Activated CD8-positive, alpha-beta T cell treated with anti-CD3 and anti-CD28 coated beads, Interleukin-2, amount 10 ng/mL, durations not matched to agents 7 days and 5 days (primary cell): ENCODE data around the gene TFG. TPM values are rescaled to one million over a fixed set of nuclear protein-coding genes. Genes with fewer than 3 reads are reported as not detected.

Source experiments
- ATAC-seq: fragments of 150-1000 bp; cut with Tn5 transposase; one replicate; pipeline ENCODE4 v1.10.0; 2021; ENCODE audit warnings: moderate library complexity
- CTCF ChIA-PET: fragments of 350-600 bp; sonication (Branson Sonifier 250); formaldehyde crosslinking; loops from one replicate; lab custom pipeline; 2021; ENCODE audit warnings: antibody characterized with exemption; lab: Charles Lee
- POLR2A ChIA-PET: fragments of 350-600 bp; sonication (Branson Sonifier 250); formaldehyde crosslinking; loops from one replicate; lab custom pipeline; 2021; ENCODE audit warnings: antibody characterized with exemption; lab: Charles Lee
- DNase-seq: peaks from one replicate; pipeline ENCODE4 v3.0.0-alpha.2; 2020
- H3K27ac Mint-ChIP-seq: one replicate; pipeline ENCODE4 v1.8.0; 2021; ENCODE audit warnings: mild to moderate bottlenecking, mixed read lengths
- H3K27me3 Mint-ChIP-seq: one replicate; pipeline ENCODE4 v1.8.0; 2021; ENCODE audit warnings: low read depth, mixed read lengths
- H3K36me3 Mint-ChIP-seq: one replicate; pipeline ENCODE4 v1.8.0; 2021; ENCODE audit warnings: low read depth, mixed read lengths
- H3K4me1 Mint-ChIP-seq: one replicate; pipeline ENCODE4 v1.8.0; 2021; ENCODE audit warnings: low read depth, mixed read lengths
- H3K4me3 Mint-ChIP-seq: one replicate; pipeline ENCODE4 v1.8.0; 2021; ENCODE audit warnings: mild to moderate bottlenecking, mixed read lengths
- H3K9me3 Mint-ChIP-seq: one replicate; pipeline ENCODE4 v1.8.0; 2022; ENCODE audit warnings: mixed read lengths; ENCODE audit not compliant: insufficient read depth
- total RNA-seq, 2 experiments: library from RNA; stranded (reverse); gene quantifications; one replicate each; pipeline ENCODE4 v1.2.3, GENCODE V29; 2021

TFG gene
- total RNA-seq, 2 experiments from 2014 or later = 59.8 to 63.1 TPM

DNA sequence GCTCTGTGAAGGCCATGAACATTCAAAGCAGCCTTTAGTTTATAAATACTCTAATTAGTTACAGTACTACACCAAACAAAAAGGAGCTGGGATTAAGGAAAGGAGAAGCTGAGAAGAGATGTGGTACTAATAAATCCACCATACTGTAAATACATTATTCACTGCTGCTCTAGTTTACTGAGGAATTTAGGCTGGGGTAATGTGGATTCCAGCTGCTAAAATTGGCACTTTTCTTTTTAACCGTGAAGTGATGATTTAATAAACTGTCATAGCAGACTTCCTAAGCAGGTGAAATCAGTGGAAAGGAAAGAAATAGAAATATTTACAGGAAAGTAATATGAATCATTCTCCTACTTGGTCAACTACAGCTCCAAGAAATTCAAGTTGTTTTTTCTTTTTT lies 88.7 kb downstream of the TFG start:
- POLR2A ChIA-PET = no interaction called here
- no peak for DNase-seq
- CTCF ChIA-PET = interaction anchor here (0.7 to 3.3 kb wide), 4 partner anchors 10 to 123 kb away, joined by 3 to 32 read pairs (median 12); no protein-coding TSS in a partner anchor
- Mint-ChIP-seq H3K36me3 (no peaks in the 10 kb centered on the region), H3K4me3 (no peak overlapping the region), H3K27me3 (no peaks in the 10 kb centered on the region), H3K9me3 (no peaks in the 10 kb centered on the region), H3K27ac (no peak overlapping the region), H3K4me1 (peaks cover 6% of the 10 kb centered on the region)
- ATAC-seq = no peak

Other genes with a start within 250 kb of the TFG start
- under 1 TPM; 0.29 to 0.42 TPM for gene TMEM45A, start 216.9 kb upstream of the TFG start, total RNA-seq
- gene ADGRG7, start 99.9 kb upstream of the TFG start, total RNA-seq = 10 to 100 TPM; 26.5 to 27.0 TPM